HTR-8/SVneo (cell line): ENCODE results near the gene PLCH2.

Experiments
- DNase-seq: peaks from one replicate; pipeline ENCODE4 v3.0.0; 2011; ENCODE audit warnings: low spot score, mixed read lengths; ENCODE audit not compliant: insufficient read length
- FAIRE-seq: peaks from 2 replicates; lab custom pipeline; 2011; peaks lifted over from hg19 to GRCh38; lab: Jason Lieb, UNC

Gene PLCH2, protein sequence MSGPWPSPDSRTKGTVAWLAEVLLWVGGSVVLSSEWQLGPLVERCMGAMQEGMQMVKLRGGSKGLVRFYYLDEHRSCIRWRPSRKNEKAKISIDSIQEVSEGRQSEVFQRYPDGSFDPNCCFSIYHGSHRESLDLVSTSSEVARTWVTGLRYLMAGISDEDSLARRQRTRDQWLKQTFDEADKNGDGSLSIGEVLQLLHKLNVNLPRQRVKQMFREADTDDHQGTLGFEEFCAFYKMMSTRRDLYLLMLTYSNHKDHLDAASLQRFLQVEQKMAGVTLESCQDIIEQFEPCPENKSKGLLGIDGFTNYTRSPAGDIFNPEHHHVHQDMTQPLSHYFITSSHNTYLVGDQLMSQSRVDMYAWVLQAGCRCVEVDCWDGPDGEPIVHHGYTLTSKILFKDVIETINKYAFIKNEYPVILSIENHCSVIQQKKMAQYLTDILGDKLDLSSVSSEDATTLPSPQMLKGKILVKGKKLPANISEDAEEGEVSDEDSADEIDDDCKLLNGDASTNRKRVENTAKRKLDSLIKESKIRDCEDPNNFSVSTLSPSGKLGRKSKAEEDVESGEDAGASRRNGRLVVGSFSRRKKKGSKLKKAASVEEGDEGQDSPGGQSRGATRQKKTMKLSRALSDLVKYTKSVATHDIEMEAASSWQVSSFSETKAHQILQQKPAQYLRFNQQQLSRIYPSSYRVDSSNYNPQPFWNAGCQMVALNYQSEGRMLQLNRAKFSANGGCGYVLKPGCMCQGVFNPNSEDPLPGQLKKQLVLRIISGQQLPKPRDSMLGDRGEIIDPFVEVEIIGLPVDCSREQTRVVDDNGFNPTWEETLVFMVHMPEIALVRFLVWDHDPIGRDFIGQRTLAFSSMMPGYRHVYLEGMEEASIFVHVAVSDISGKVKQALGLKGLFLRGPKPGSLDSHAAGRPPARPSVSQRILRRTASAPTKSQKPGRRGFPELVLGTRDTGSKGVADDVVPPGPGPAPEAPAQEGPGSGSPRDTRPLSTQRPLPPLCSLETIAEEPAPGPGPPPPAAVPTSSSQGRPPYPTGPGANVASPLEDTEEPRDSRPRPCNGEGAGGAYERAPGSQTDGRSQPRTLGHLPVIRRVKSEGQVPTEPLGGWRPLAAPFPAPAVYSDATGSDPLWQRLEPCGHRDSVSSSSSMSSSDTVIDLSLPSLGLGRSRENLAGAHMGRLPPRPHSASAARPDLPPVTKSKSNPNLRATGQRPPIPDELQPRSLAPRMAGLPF (N-terminal part only)

DNA sequence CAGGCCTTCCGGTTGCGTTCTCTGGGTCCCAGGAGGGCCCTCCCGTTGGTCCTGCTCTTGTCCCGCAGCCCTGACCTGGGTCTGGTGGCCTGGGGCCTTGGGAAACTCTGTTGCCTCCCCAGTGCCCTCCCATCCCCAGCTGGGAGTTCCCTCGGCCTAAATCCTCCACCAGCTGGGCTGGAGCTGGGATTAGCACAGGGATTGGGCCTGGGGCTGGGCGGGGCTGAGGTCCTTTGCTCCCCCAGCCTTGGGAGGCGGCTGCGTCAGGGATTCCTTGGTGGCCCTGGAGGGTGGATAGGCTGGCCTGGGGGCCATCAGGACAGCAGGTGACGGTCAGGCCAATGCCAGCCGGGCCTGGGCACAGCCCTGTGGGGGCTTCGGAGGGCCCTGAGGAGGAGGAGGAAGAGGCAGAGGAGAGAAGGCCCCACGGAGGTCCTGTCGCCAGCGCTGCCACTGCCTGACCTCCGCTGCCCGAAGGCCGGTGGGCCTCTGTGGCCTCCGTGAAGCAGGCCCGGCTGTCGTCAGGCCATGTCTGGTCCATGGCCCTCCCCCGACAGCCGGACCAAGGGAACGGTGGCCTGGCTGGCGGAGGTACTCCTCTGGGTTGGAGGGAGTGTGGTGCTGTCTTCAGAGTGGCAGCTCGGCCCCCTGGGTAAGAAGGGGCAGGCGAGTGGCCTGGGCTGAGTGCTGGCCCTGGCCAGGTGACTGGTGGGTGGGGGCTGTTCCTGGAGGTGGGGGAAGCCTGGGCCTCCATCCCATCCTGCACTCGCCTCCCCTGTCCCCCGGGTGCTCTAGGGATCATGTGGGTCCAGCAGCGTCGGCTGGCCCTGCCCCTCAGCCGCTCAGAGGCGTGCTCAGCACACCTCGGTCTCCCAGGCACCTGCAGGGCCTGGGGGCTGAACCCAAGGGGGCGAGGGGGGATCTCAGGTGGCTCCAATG is at the start of gene PLCH2:
Gene PLCH2 (plus strand): TSS at position 229 of the 939 bp plus-strand sequence. CDS start 300 bp downstream, at position 529.
- no peak for FAIRE-seq
- DNase-seq: no peak

DNA sequence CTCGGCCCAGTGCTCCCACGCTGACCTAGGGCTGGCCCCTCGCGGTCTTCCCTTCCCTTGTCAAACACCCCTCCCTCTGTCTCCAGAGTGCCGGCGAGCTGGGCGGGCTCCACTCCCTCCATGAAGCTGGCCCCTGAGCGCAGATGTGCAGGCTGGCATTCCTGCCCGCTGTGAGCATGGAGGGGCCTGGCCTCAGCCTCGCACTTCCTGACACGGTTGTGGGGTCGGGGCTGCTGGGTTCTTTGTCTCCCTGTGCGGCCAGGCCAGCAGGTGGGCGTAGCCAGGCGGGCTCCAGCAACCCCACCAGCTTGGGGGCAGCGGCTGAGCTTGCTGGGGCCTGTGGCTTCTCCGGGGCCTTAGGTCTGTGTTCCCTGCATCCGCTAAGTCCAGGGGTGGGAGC is 49.5 kb upstream of the PLCH2 start:
- FAIRE-seq (no peak), DNase-seq (no peak)

DNA sequence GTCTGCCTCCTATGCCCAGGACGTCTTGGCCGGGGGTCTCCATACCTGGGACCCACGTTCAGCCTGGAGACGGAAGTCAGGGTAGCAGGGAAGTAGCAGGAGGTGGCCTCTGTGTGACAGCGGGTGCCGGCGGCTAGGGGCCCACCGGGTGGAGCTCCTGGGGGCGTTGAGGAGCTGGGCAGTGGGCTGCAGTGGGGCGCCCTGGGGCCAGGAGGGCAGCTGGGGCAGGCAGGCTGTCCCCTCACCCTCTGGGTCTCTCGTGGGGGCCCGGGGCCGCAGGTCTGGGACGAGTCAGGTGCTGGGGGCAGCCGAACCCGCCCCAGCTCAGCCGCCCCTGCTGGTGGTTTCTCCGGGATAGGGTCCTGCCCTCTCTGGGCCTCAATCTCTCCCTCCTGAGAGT is 49.0 kb upstream of the PLCH2 start:
- FAIRE-seq (no peak), DNase-seq (no peak)

DNA sequence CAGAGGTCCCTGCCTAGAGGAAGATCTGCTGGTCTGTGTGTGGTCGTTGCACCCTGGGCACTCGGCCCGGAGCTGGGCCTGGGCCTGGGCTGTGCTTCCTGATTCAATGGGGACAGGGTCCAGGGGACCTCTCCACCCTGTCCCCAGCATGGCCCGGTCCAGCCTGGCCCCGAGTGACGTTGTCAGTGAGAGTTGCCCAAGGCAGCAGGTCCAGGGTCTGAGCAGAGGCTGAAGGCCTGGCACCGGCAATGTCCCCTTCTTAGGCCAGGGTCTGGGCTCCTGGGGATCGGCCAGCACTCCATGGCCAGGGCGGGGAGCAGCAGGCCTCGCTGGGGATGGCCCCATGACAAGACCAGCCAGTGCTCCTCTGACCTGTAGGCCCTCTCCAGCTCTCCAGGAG is 48.1 kb upstream of the PLCH2 start:
- FAIRE-seq (no peak), DNase-seq (no peak)

DNA sequence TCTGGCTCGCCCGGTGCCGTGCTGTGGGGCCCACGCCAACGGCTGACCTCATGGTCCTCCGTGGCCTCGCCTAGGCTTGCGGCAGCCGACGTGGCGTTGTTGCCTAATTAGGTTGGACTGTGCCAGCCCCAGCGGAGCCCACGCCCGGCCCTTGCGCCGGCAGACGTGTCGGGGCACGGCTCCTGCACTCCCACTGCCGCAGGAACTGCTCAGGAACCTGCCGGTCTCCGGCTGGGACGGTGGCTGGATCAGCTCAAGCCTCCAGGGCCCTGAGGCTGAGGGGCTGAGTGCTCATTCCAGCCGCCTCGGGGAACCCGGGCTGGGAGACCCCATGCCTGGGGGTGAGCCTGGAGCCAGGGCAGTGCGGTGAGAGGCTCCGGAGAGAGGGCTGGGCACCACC is 47.6 kb upstream of the PLCH2 start:
- DNase-seq: no peak
- no peak for FAIRE-seq

DNA sequence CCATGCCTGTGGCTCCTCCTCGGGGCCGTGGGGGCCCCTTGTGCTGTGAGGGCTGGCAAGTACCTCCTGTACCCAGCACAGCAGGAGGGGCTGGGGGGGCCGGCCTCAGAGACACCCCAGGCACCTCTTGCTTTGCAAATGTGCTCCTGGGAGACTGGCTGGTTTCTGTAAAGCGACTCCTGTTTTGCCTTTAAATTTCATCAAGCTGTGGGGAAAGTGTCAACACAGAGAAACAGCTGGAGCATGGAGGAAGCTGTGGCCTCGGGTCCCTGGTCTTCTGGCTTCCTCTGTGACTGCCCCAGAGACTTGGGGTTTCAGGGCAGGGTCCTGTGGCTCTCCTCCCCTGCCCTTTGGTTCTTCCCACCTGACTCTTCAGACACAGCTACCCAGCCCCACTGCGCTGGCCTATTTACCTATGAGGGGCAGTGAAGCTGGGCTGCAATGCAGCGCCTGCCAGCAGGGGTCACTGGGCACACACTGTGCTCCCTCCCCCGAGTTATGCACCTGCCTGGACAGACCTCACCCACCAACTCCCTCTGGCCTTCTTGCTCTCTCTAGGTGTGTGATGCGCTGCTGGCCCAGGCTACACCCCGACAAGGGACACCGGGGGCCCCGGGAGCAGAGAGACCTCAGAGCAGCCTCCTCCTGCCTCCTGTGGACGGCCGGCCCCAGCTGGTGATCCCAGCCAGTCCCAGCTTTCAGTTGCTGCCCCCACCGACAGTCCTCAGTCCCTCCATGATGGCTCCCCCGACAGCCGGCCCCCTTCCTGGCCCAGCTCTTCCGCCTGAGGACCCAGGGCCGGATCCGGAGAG is 46.1 kb upstream of the PLCH2 start:
- FAIRE-seq (no peak), DNase-seq (no peak)

DNA sequence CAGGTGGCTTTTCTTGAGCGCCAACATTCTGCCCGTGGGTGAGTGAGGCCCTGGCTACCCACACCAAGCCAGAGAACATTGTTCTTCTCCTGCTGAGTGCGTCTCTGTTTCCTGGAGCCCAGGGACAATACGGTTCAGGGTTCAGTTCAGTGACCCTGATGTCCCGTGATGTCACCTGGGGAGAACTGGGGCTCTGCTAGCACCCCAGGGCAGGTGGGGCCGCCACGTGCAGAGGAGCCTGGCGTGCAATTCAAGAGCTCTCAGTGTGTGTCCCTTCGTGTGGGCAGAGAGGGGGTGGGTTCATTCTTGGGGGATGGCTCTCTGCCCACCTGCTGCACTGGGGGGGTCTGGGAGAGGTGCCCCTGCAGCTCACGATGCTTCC is 45.5 kb upstream of the PLCH2 start:
- DNase-seq (no peak), FAIRE-seq (no peak)

DNA sequence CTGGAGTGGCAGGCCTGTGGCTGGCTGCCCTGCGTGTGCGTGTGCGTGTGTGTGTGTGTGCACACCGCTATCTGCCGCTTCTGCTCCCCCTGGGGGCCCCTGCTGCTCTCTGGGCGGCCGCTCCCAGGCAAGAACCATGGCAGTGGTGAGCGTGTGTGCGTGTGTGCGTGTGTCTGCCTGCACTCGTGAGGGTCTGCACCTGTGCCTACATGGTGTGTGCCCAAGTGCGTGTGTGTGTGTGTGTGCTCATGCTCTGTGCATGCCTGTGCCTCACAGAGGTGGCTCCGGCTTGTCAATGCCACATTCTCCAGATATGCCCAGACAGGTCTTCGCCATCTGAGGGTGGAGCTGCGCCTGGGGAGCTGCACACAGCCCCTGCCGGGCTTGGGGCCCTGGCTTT is 45.0 kb upstream of the PLCH2 start:
- DNase-seq (no peak), FAIRE-seq (no peak)

DNA sequence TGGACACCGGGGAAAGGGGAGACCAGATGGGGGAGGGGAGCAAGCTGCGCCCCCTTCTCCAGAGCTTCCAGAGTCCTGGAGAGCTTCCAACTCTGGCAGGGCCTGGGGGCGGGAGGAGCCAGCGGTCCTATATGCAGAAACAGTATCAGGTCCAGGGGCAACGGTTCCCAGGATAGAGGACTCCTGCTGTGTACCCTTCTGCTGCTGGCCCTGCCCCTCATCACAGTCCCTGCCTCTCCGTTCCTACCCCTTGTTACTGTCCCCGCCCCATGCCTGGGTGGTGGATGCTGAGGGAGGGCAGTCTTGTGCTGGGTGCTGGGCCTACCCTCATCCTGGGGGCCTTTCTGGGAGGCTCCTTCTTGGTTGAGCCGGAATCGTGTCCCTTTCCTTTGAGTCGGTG is 44.6 kb upstream of the PLCH2 start:
- FAIRE-seq (no peak), DNase-seq (no peak)

DNA sequence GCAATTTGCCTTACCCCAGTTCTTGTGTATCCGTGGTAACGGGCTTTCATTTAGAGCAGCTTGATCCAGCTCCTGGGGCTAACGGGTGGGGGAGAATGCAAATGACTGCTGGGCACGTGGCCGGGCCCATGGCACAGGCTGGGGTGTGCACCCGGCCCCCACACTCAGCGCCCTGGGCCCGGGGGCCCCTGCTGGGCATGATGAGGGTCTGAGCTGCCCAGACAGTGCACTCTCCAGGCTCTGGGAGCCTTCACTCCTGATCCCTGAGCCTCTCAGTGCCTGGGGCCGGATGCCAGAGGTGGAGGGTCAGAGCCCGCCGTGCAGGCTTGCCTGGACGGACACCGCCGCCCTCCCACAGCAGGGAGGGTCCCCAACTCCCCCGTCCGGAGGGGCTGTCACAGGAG is 43.6 kb upstream of the PLCH2 start:
- DNase-seq (no peak), FAIRE-seq (no peak)

DNA sequence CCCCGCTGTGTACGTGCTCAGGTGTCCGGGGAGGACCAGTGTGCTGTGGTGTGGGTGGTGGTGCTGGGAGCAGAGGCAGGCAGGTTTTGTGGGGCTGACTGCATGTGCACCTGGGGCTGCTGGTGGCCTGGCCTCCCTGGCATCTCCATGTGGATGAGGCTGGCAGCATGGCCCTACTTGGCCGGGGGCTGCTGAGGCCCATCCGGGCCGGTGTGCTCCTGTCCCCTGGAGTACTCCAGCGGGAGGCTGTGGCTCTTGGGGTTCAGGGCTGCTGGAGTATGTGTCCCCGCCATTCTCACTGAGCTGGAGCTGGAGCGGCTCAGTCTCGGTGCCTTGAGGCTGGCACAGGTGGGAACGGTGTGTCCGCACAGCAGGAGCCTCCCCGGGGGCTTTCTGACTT is 42.9 kb upstream of the PLCH2 start:
- FAIRE-seq (no peak), DNase-seq (no peak)

DNA sequence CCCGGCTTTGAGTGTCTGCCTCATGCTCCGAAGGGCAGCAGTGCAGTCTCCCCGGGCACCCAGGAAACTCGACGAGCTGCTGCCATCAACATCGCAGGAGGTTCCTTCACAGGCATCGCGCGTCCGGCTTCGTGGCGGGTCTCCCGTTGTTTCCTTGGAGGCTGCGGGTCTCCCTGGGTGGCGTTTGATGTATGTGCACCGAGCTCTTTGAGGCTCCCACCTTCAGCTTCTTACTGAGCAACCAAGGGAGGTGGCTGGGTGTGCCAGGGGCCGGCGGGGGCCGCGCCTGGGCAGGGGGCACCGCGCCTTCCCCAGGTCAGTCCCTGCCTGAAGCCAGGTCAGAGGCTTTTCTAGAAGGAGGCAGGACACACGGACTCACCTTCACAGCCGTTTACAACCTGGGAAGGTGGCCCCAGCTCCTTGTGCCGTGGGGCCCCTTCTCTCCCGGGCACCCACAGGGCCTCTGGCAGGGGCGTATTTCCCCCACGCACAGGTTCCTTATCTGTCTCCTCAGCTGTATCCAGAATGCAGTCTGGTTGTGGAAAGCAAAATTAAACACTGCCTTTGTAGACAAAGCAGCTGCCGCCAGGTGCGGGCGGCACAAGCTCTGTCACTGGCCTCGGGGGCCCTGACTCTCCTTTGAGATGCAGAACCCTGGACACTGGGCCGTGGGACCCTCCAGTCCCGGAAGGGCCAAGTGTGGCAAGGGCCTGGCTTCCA is 42.0 kb upstream of the PLCH2 start:
- FAIRE-seq (no peak), DNase-seq (no peak)

DNA sequence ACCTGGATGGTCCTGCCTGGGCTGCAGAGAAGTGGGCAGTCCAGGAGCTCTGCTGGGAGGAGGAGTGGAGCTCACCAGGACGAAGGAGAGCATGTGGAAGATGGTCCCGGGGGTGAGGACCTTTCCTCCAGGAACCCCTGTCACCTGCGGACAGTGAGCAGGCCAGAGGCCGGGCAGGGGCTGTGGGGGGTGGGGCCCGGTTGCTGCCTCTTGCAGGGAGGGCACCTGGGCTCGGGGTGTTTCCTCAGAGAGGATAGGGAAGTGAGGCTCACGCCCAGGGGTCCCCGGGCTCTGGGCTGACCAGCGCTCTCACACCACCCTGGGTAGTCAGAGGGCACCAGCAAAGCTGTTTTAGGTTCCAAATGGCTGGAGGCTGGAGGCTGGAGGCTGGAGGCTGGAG is 41.0 kb upstream of the PLCH2 start:
- FAIRE-seq: no peak

DNA sequence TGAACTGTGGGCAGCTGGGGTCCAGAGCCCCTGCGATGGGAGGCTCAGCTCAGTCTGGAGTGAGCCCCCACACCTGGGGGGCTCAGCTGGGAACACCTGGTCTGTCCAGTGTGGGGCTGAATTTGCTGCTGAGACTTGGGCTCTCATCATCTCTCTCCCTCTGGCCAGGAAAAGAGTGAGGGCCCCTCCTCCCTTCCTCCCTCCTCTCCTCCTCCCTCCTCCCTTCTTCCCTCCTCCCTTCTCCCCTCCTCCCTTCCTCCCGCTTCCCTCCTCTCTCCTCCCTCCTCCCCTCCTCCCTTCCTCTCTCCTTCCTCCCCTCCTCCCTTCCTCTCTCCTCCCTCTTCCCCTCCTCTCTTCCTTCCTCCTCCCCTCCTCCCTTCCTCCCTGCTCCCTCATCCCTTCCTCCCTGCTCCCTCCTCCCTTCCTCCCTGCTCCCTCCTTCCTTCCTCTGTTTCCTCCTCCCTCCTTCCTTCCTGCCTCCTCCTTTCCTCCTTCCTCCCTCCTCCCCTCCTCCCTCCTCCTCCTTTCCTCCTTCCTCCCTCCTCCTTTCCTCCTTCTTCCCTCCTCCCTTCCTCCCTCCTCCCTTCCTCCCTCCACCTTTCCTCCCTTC is 40.2 kb upstream of the PLCH2 start:
- DNase-seq: no peak
- FAIRE-seq: no peak

More for the DNA sequence above, 41.0 kb upstream of the PLCH2 start:
- no peak for DNase-seq

DNA sequence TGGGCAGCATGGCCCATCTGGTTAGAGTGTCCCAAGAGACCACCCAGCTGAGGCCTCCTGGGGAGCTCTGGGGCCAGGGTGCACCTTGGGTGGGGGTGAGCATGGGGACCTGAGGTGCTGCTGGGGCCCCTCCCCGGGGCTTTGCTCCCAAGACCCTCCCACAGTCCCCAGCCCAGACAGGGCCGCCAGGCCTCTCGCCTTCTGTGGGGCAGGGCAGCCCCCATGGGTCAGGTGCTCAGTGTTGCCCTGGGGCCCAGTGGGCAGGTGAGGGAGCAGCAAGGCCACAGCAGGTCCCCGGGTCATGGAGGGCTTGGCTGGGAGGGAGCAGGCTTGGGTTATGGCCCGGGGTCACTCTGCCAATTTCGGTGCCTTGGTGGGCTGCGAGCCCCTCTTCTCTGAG is 39.2 kb upstream of the PLCH2 start:
- FAIRE-seq (no peak), DNase-seq (no peak)

DNA sequence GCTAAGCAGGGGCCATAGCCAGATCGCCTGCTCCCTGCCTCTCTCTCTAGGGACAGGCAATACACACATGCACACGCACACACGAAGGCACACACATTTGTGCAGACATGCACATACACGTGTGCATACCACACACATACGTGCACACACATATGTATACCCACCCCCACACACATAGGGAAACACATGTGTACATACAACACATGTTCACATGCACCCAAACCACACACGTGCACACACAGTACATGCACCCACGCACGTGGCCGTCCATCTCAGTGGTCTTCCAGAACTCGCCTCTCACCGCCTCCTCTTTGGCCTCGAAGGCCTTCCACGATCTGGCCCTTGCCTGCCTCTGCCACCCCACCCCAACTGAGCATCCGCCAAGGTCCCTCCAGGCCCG is 38.5 kb upstream of the PLCH2 start:
- no peak for FAIRE-seq

DNA sequence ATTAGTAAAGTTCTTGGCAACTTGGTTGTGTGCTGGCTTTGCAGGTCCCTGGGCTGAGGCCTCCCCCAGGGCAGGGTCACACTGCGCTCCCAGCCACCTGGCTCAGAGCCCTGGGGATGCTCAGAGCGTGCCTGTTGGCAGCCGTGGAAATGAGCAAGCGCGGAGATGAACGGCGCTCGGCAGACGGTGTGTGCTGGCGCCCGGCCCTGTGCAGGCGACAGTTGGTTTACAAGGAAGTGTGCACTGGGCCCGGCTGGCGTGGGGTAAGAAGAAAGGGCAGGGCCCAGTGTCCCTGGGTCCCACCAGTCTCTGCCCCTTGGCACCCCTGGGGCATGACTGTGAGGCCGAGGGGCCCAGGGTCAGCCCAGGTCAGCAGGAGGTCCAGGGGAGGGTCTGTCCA is 38.1 kb upstream of the PLCH2 start:
- DNase-seq (no peak), FAIRE-seq (no peak)

More for the DNA sequence above, 38.5 kb upstream of the PLCH2 start:
- DNase-seq: no peak

DNA sequence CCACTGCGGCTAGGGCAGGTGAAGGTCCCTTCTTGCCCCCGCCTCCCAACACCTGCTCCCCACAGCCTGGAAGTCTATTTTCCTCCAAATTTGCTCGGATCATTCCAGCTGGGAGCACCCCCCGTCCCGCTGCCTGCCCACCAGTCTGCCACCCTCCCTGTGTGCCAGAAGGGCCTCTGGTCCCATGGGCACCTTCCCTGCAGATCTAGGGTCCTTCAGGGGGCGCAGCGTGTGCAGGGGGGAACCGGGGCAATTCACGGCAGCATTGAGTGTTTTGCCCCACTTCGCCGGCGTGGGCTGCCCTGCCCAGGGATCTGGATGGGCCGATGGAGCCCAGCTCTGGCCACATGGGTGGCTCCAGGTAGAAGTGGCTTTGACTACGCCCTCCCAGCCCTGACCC is 37.4 kb upstream of the PLCH2 start:
- FAIRE-seq: no peak

More for the DNA sequence above, 37.4 kb upstream of the PLCH2 start:
- no peak for DNase-seq
